Keratinocyte (primary cell): ENCODE data around the gene SPRYD3. TPM values are rescaled to one million over a fixed set of nuclear protein-coding genes. Genes with fewer than 3 reads are reported as not detected.

Source experiments
- DNase-seq: peaks from one replicate; pipeline ENCODE4 v3.0.0-alpha.2; 2011; ENCODE audit warnings: low read depth, missing footprints, low spot score
- FAIRE-seq: peaks from 2 replicates; lab custom pipeline; 2011; peaks lifted over from hg19 to GRCh38; lab: Jason Lieb, UNC
- H2AFZ ChIP-seq: 2 replicates; pipeline ENCODE4 v1.6.0; 2012; ENCODE audit warnings: low read length, control low read depth, inconsistent platforms; ENCODE audit not compliant: control insufficient read depth
- H3K27ac ChIP-seq: 2 replicates; pipeline ENCODE4 v1.5.1; 2011; ENCODE audit warnings: low read length; ENCODE audit not compliant: control insufficient read depth, insufficient read depth
- H3K27me3 ChIP-seq: 3 replicates; pipeline ENCODE4 v1.6.0; 2011; ENCODE audit warnings: low read length; ENCODE audit not compliant: control insufficient read depth, insufficient read depth; ENCODE audit errors: extremely low read depth
- H3K36me3 ChIP-seq, 2 experiments: 2 replicates in 1 of 2; 3 replicates in 1 of 2; pipeline ENCODE4 v1.5.1; 2011; ENCODE audit warnings: low read length in 2 of 2, mild to moderate bottlenecking in 1 of 2; ENCODE audit not compliant: control insufficient read depth in 2 of 2, insufficient read depth in 2 of 2; ENCODE audit errors: extremely low read depth in 1 of 2
- H3K4me1 ChIP-seq: 3 replicates; pipeline ENCODE4 v1.5.1; 2011; ENCODE audit warnings: low read length; ENCODE audit not compliant: control insufficient read depth, insufficient read depth; ENCODE audit errors: extremely low read depth
- H3K4me2 ChIP-seq: 3 replicates; pipeline ENCODE4 v1.6.0; 2011; ENCODE audit warnings: low read depth, low read length; ENCODE audit not compliant: control insufficient read depth, insufficient read depth; ENCODE audit errors: extremely low read depth
- H3K4me3 ChIP-seq, 3 experiments: fragments of 200-600 bp in 1 of 3; sonication (generic) in 1 of 3; 2 replicates in 2 of 3; 3 replicates in 1 of 3; pipeline ENCODE4 v1.5.1; 2011 to 2016; ENCODE audit warnings: low read length in 3 of 3, mild to moderate bottlenecking in 3 of 3, control low read depth in 2 of 3, inconsistent platforms in 1 of 3, low read depth in 1 of 3, mixed read lengths in 1 of 3, mixed run types in 1 of 3, moderate library complexity in 1 of 3; ENCODE audit not compliant: control insufficient read depth in 2 of 3, insufficient read depth in 2 of 3; ENCODE audit errors: extremely low read depth in 1 of 3
- H3K79me2 ChIP-seq: 2 replicates; pipeline ENCODE4 v1.6.0; 2012; ENCODE audit warnings: low read length; ENCODE audit not compliant: control insufficient read depth, insufficient read depth
- H3K9ac ChIP-seq: 3 replicates; pipeline ENCODE4 v1.6.0; 2011; ENCODE audit warnings: low read length; ENCODE audit not compliant: control insufficient read depth, insufficient read depth; ENCODE audit errors: extremely low read depth
- H3K9me1 ChIP-seq: 3 replicates; pipeline ENCODE4 v1.6.0; 2011; ENCODE audit warnings: low read length; ENCODE audit not compliant: control insufficient read depth, insufficient read depth; ENCODE audit errors: extremely low read depth
- H3K9me3 ChIP-seq: 2 replicates; pipeline ENCODE4 v1.5.1; 2012; ENCODE audit warnings: low read depth, low read length; ENCODE audit not compliant: control insufficient read depth
- H4K20me1 ChIP-seq: 3 replicates; pipeline ENCODE4 v1.6.0; 2011; ENCODE audit warnings: low read length; ENCODE audit not compliant: control insufficient read depth, insufficient read depth; ENCODE audit errors: extremely low read depth
- EZH2 ChIP-seq: IDR thresholded peaks from one replicate; pipeline ENCODE4 v1.6.1; 2012; ENCODE audit warnings: inconsistent platforms, mild to moderate bottlenecking, low read length, moderate library complexity
- dilution Hi-C: fragments of 300-500 bp; cut with MboI; formaldehyde crosslinking; loops from one replicate; pipeline ENCODE4 v1.7.0; 2020; ENCODE audit warnings: low sequenced_read_pairs; ENCODE audit not compliant: extremely low pct_ligation_motif_present
- polyA plus RNA-seq, 5 experiments: library from polyadenylated mRNA; depleted of rRNA in 3 of 5; stranded (reverse) in 3 of 5; stranded (forward) in 1 of 5; unstranded in 1 of 5; fragments of >200 nt; gene quantifications; 1 replicate in 1 of 5; 2 replicates in 3 of 5; 3 replicates in 1 of 5; pipeline versions ENCODE4 v1.2.1 to v1.2.3, GENCODE V29; 2011 to 2012; ENCODE audit warnings: missing spikeins in 2 of 5, low read depth in 1 of 5, low replicate concordance in 1 of 5
- TF ChIP-seq, protein P1 (sequence below), 3 experiments: IDR thresholded peaks in 1 of 3; conservative IDR thresholded peaks in 1 of 3; optimal IDR thresholded peaks in 1 of 3; 2 replicates in 2 of 3; 3 replicates in 1 of 3; pipeline versions ENCODE3 to v1.5.1; 2011; ENCODE audit warnings: low read length in 3 of 3, mild to moderate bottlenecking in 3 of 3, moderate library complexity in 2 of 3, control low read depth in 1 of 3, inconsistent platforms in 1 of 3; ENCODE audit not compliant: insufficient read depth in 2 of 3; ENCODE audit errors: extremely low read depth in 1 of 3

SPRYD3 gene
- polyA plus RNA-seq, 1 donor (not counting 4 experiments of a cell fraction or from before 2014, with no cell fraction given) = 27.5 TPM

DNA sequence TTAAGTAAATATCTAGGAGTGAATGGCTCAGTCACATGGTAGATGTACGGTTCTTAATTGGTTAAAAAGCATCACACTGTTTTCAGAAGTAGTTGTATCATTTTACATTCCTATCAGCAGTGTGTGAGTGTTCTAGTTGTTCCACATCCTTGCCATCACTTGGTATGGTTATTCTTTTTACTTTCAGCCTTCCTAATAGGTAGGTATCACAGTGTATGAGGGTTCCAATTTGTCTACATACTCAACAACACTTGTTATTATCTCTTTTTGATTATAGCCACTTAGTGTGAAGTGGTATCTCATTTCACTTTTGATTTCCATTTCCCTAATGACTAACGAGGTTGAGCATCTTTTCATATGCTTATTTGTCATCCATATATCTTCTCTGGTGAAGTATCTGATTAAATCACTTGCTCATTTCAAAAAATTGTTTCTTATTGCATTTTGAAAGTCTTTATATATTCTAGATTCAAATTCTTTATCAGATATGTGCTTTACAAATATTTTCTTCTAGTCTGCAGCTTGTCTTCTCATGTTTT is 3.5 kb upstream of the SPRYD3 start:
- H3K9me3 ChIP-seq = no peaks in the 10 kb centered on the region
- H3K9me1 ChIP-seq = no peaks in the 10 kb centered on the region
- TF ChIP-seq, protein P1, sequence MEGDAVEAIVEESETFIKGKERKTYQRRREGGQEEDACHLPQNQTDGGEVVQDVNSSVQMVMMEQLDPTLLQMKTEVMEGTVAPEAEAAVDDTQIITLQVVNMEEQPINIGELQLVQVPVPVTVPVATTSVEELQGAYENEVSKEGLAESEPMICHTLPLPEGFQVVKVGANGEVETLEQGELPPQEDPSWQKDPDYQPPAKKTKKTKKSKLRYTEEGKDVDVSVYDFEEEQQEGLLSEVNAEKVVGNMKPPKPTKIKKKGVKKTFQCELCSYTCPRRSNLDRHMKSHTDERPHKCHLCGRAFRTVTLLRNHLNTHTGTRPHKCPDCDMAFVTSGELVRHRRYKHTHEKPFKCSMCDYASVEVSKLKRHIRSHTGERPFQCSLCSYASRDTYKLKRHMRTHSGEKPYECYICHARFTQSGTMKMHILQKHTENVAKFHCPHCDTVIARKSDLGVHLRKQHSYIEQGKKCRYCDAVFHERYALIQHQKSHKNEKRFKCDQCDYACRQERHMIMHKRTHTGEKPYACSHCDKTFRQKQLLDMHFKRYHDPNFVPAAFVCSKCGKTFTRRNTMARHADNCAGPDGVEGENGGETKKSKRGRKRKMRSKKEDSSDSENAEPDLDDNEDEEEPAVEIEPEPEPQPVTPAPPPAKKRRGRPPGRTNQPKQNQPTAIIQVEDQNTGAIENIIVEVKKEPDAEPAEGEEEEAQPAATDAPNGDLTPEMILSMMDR (optimal IDR thresholded peaks at IDR 0.05 in 1 of 3, IDR thresholded peaks at IDR 0.05 in 1 of 3, conservative IDR thresholded peaks at IDR 0.05 in 1 of 3; ENCODE audit: extremely low read depth in 1 of 3, insufficient read depth in 2 of 3, low read length in 3 of 3) = no peak
- TF ChIP-seq EZH2 = no peak
- H3K4me2 ChIP-seq = no peak overlapping the region
- H3K4me3 ChIP-seq = no peak overlapping the region
- no peaks in the 10 kb centered on the region for H4K20me1 ChIP-seq
- FAIRE-seq (no peak), DNase-seq (no peak)
- H3K27me3 ChIP-seq = no peaks in the 10 kb centered on the region
- peaks cover 9% of the 10 kb centered on the region for H3K79me2 ChIP-seq
- H3K27ac ChIP-seq = no peak overlapping the region
- peaks cover 23% of the 10 kb centered on the region for H3K4me1 ChIP-seq
- H2AFZ ChIP-seq = no peak overlapping the region
- dilution Hi-C loops = no loop called here
- H3K9ac ChIP-seq = no peak overlapping the region
- no peaks in the 10 kb centered on the region for H3K36me3 ChIP-seq

DNA sequence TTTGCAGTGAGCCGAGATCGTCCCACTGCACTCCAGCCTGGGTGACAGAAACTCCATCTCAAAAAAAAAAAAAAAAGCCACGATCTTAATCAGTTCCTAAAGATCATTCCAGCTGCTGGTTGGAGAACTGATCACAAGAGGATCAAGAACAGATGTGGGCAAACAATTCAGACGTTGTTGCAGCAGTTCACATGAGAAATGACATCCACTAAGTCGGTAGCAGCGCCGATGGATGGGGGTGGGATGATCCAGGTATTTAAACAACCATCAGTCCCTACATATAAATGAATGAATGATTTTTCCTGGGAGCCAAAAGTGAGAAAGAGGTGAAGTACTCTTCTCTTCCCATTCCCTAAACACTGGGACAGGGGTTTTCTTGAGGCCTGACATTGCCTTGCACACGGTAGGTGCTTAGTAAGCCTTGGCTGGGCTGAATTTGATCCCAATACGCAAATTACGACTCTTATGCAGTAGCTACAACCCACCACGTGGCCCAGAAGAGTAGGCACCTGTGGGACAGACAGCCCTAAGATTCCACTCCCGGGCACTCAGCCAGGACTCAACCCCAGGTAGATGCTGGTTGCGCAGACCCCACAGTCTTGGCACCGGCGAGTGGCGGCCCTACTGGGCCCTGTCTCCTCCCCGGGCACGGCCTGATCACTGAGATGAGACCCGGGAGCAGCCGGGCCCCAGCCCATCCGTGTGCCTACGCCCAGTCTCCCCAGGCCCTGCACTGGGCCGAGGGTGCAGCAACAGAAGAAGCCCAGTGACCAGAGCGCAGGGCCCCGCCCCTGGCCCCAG is 565 bp downstream of the SPRYD3 start:
- peak overlapping the region; percentile 52 for H2AFZ ChIP-seq
- DNase-seq (no peak), FAIRE-seq (no peak)
- peaks cover 23% of the 10 kb centered on the region for H3K4me1 ChIP-seq
- H3K27me3 ChIP-seq = no peaks in the 10 kb centered on the region
- no peaks in the 10 kb centered on the region for H3K9me3 ChIP-seq
- H3K27ac ChIP-seq = peak overlapping the region; percentile 57
- peak overlapping the region; percentile 79 for H3K9ac ChIP-seq
- H3K36me3 ChIP-seq = peaks cover 19 to 23% of the 10 kb centered on the region in 2 experiments
- dilution Hi-C loops = no loop called here
- H4K20me1 ChIP-seq = no peaks in the 10 kb centered on the region
- H3K4me3 ChIP-seq = peak overlapping the region; percentile 62 to 90 (median 88)
- peak overlapping the region; percentile 98 for H3K4me2 ChIP-seq
- H3K79me2 ChIP-seq = peaks cover 11% of the 10 kb centered on the region
- TF ChIP-seq, protein P1 (optimal IDR thresholded peaks at IDR 0.05 in 1 of 3, IDR thresholded peaks at IDR 0.05 in 1 of 3, conservative IDR thresholded peaks at IDR 0.05 in 1 of 3; ENCODE audit: extremely low read depth in 1 of 3, insufficient read depth in 2 of 3, low read length in 3 of 3) = no peak
- no peak for TF ChIP-seq EZH2
- H3K9me1 ChIP-seq = no peaks in the 10 kb centered on the region
